ENCODE results near the gene RPH3AL. TPM values are rescaled to one million over a fixed set of nuclear protein-coding genes. Genes with fewer than 3 reads are reported as not detected.
"Not testable (repeated sequence)": the region's sequence is repeated elsewhere in the genome, so short reads cannot be mapped to it uniquely, and the experiment has no call there.

The RPH3AL gene
- total RNA-seq, 2 experiments from 2014 or later = 1.2 to 2.9 TPM

- H3K4me1 Mint-ChIP-seq = no peaks in the 10 kb centered on the region
- ATAC-seq = no peak
- no peak overlapping the region for H3K4me3 Mint-ChIP-seq
- CTCF ChIA-PET = no interaction called here
- no peaks in the 10 kb centered on the region for H3K36me3 Mint-ChIP-seq
- DNase-seq = no peak
- H3K27me3 Mint-ChIP-seq = no peaks in the 10 kb centered on the region
- H3K9me3 Mint-ChIP-seq (ENCODE audit: low read depth) = no peaks in the 10 kb centered on the region
- H3K27ac Mint-ChIP-seq = no peak overlapping the region
Measured at GRCh38 chr17:231191-231965, 121.2 kb downstream of the RPH3AL start.

DNA sequence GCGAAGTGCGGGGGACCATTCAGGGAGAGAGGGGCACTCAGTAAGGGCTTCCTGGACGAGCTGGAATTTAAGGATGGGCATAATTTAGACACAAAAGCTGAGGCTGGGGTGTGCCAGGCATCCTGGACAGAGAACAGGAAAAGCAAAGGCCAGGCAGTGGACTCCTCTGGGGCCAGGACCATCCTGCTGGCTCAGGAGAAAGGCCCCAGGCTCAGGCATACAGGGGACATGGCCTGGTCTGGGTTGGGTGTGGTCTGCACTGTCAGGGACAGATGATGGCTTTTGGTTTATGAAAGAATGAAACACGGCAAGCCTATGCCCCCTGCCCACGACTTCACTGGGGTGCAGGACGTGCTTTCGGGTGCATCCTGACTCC, 122.2 kb downstream of the RPH3AL start:
- no peaks in the 10 kb centered on the region for H3K36me3 Mint-ChIP-seq
- H3K27ac Mint-ChIP-seq = no peak overlapping the region
- no peaks in the 10 kb centered on the region for H3K27me3 Mint-ChIP-seq
- no peaks in the 10 kb centered on the region for H3K4me1 Mint-ChIP-seq
- H3K9me3 Mint-ChIP-seq (ENCODE audit: low read depth) = no peaks in the 10 kb centered on the region
- no peak overlapping the region for H3K4me3 Mint-ChIP-seq
- no peak for DNase-seq
- no peak for ATAC-seq
- CTCF ChIA-PET = no interaction called here

GRCh38 chr17:229709-230394, 122.8 kb downstream of the RPH3AL start:
- Mint-ChIP-seq H3K4me3 (no peak overlapping the region), H3K36me3 (no peaks in the 10 kb centered on the region), H3K27ac (no peak overlapping the region), H3K27me3 (no peaks in the 10 kb centered on the region), H3K9me3 (ENCODE audit: low read depth) (no peaks in the 10 kb centered on the region), H3K4me1 (no peaks in the 10 kb centered on the region)
- DNase-seq = no peak
- no peak for ATAC-seq
- CTCF ChIA-PET = no interaction called here

DNA sequence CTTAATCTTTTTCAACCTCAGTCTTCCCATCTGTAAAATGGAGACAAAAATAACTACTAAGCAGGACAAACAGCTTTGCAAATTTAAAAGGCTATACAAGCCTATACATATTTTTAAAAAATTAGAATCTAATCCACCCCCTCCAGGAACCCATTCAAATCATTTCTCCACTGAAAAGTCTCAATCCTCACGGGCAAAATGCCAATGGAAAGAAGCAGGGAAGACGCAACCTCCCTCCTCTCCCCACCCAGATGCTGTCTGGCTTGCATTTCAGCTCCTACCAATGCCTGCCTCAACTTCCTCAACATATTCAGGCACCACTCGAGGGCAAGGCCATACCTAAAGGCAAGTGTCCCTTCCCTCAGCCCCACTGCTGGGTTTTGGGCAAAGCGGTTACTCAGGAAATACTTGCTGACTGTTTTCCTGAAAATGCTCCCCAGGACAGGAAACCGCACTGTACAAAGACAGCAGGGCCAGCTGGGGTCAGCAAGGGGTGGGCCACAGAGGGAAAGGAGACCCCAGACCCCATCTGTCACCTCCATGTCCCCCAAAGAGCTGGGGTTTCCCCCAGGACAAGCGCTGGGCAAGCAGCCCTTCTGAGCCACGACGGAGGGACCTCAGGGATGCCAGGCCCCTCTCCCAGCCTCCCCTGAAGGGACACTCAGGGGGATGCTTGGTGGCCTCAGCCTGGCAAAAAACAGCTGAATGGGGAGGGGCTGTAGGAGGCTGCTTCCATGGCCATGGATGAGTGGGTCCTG, 123.5 kb downstream of the RPH3AL start:
- Mint-ChIP-seq H3K27me3 (no peaks in the 10 kb centered on the region), H3K36me3 (no peaks in the 10 kb centered on the region), H3K27ac (no peak overlapping the region), H3K4me1 (no peaks in the 10 kb centered on the region), H3K9me3 (ENCODE audit: low read depth) (no peaks in the 10 kb centered on the region), H3K4me3 (no peak overlapping the region)
- DNase-seq (no peak), ATAC-seq (no peak)
- CTCF ChIA-PET = interaction anchor here (0.6 kb wide), 1 partner anchor 60 kb away, joined by 3 read pairs; no protein-coding TSS in a partner anchor

- ATAC-seq (no peak), DNase-seq (no peak)
- no peaks in the 10 kb centered on the region for H3K4me1 Mint-ChIP-seq
- CTCF ChIA-PET = interaction anchor here (0.6 kb wide), 1 partner anchor 61 kb away, joined by 3 read pairs; no protein-coding TSS in a partner anchor
- no peak overlapping the region for H3K27ac Mint-ChIP-seq
- H3K36me3 Mint-ChIP-seq = no peaks in the 10 kb centered on the region
- no peaks in the 10 kb centered on the region for H3K27me3 Mint-ChIP-seq
- H3K9me3 Mint-ChIP-seq (ENCODE audit: low read depth) = no peaks in the 10 kb centered on the region
- no peak overlapping the region for H3K4me3 Mint-ChIP-seq
Measured at GRCh38 chr17:227946-228615, 124.5 kb downstream of the RPH3AL start.

DNA sequence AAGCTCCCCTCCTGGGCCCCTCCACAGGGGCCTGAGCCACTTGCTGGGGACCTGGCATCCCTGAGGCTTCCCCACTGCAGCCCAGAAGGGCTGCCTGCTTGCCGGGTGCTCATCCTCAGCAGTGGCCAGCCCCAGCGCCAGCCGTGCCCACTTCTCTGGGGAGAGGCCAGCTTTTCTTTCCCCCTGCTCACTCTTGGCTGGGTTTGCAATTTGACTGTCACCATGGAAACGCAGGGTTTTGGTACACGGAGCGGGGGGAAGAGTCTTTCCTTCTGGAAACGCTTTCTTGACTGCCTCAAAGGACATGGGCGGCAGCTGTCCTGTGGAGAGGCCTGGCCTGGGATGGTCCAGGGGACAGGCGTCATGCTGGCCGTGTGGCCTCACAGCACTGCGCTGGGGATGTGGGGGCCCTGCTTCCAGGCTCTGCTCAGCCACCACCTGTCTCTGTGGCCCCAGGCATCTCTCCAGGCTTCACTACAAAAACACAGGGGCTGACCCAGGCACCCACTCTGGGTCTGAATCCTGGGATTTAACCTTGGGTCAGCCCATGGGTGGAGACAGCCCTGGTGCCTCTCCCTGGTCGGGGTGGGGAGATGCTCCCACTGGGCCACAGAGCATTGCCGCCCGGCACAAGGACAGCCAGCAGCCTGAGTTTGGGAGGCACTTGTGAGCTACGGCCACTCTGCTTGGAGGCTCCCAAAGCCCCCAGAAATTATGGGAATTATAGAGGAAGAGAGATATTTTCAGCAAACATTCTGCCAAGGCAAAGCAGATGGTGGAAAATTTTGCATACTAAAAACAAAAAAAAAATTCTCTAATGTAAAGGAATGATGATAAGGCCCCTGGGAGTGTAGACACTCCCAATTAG, 125.3 kb downstream of the RPH3AL start:
- DNase-seq (no peak), ATAC-seq (no peak)
- Mint-ChIP-seq H3K9me3 (ENCODE audit: low read depth) (no peaks in the 10 kb centered on the region), H3K27ac (no peak overlapping the region), H3K27me3 (no peaks in the 10 kb centered on the region), H3K4me3 (no peak overlapping the region), H3K36me3 (no peaks in the 10 kb centered on the region), H3K4me1 (no peaks in the 10 kb centered on the region)
- CTCF ChIA-PET = no interaction called here

DNA sequence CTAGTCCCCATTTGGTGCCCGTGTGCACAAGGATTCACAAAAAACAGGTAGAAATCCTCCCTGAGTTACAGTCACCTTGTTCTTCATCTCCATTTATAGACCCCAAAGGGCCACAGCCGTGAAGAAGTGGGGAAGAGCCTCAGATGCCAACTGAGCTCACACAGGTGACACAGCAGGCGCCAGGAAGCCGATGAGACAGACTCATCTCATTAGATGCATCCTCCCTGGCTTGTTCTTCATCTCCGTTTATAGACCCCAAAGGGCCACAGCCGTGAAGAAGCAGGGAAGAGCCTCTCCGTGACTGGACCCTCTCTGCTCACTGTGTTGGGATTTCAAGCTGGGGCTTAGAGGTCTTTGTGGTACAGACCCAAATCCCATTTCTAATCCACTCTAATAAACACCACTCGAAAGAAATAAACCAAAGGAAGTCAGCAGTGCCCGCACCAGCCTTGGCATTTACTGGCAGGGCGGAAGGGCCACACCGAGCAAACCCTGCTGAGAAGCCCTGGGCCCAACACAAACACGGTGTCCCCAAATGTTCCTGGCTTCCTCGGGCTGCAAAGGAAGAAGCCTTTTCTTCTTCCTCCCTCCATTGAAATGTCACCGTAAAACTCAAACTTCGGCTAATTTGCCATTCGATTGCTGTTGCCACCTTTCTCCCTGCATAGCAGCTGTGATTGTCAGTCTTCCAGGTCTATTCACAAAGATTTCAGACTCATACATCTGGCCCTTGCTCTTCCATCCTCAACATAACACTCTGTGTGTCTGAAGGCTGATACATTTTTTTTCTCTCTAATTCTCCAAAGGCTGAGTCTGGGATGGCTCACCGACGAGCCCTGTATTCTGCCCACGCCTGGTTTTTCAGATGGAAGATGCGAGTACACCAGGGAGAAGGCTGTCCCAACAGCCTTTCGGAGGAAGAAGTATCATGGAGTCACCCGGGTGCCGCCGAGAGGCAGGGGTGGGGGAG, 126.2 kb downstream of the RPH3AL start:
- H3K27ac Mint-ChIP-seq = no peak overlapping the region

GRCh38 chr17:225551-225950, 127.1 kb downstream of the RPH3AL start:
- CTCF ChIA-PET = interaction anchor here (1.3 kb wide), 1 partner anchor 13 kb away, joined by 3 read pairs; no protein-coding TSS in a partner anchor
- no peaks in the 10 kb centered on the region for H3K36me3 Mint-ChIP-seq
- H3K27me3 Mint-ChIP-seq = no peaks in the 10 kb centered on the region
- no peak for DNase-seq
- H3K4me3 Mint-ChIP-seq = no peak overlapping the region
- no peaks in the 10 kb centered on the region for H3K9me3 Mint-ChIP-seq (ENCODE audit: low read depth)
- no peak overlapping the region for H3K27ac Mint-ChIP-seq
- no peak for ATAC-seq
- H3K4me1 Mint-ChIP-seq = no peaks in the 10 kb centered on the region

More for the DNA sequence above, 126.2 kb downstream of the RPH3AL start:
- ATAC-seq (no peak), DNase-seq (no peak)
- no peaks in the 10 kb centered on the region for H3K36me3 Mint-ChIP-seq
- no peaks in the 10 kb centered on the region for H3K4me1 Mint-ChIP-seq
- no peaks in the 10 kb centered on the region for H3K27me3 Mint-ChIP-seq
- no peaks in the 10 kb centered on the region for H3K9me3 Mint-ChIP-seq (ENCODE audit: low read depth)
- no peak overlapping the region for H3K4me3 Mint-ChIP-seq
- CTCF ChIA-PET = interaction anchor here (1.3 kb wide), 1 partner anchor 12 kb away, joined by 3 read pairs; no protein-coding TSS in a partner anchor

DNA sequence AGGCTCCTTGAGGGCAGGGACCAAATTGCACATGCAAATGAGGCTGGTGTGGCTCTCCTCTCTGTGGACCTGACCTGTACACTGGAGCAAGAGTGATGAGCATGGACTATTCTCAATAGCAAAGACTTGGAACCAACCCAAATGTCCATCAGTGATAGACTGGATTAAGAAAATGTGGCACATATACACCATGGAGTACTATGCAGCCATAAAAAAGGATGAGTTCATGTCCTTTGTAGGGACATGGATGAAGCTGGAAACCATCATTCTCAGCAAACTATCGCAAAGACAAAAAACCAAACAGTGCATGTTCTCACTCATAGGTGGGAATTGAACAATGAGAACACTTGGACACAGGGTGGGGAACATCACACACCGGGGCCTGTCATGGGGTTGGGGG, 128.0 kb downstream of the RPH3AL start:
- CTCF ChIA-PET; H3K4me1 Mint-ChIP-seq; H3K4me3 Mint-ChIP-seq; DNase-seq; H3K27me3 Mint-ChIP-seq; H3K27ac Mint-ChIP-seq; H3K36me3 Mint-ChIP-seq; H3K9me3 Mint-ChIP-seq (ENCODE audit: low read depth); ATAC-seq: not testable (repeated sequence)

DNA sequence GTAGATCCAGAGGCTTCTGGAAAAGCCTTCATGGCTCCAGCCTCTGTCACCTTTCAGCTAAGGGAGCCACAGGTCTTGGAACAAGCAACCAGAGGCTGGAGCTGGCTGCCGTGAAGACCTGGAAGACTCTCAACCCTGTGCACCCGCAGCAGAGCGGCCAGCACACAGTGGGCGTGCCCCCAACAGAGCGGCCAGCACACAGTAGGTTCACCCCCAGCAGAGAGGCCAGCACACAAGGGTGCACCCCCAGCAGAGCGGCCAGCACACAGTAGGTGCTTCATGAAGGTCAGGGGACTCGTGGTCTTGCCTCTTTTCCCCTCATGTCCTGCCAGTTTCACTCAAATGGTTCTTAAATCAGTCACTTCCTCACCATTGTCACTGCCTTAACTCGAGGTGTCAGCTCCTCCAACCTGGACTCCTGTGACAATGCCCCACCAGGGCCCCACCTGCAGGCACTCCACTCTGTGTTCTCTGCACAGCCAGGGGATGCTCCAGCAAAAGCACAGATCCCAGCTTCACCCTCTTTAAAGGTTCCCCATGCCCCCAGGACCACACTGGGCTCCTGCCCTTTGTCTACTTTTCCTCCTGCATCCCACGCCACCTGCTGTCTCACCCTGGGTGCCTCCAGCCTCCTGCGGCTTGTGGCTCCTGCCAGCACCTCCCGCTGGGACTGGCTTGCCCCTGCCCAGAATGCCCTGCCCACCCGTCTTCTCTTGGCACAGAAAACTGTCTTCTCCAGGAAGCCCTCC, 128.7 kb downstream of the RPH3AL start:
- H3K9me3 Mint-ChIP-seq (ENCODE audit: low read depth) = no peaks in the 10 kb centered on the region
- DNase-seq (no peak), ATAC-seq (no peak)
- H3K27me3 Mint-ChIP-seq = no peaks in the 10 kb centered on the region
- no peaks in the 10 kb centered on the region for H3K4me1 Mint-ChIP-seq
- no peak overlapping the region for H3K4me3 Mint-ChIP-seq
- no peak overlapping the region for H3K27ac Mint-ChIP-seq
- no peaks in the 10 kb centered on the region for H3K36me3 Mint-ChIP-seq
- CTCF ChIA-PET = no interaction called here

- no peak overlapping the region for H3K4me3 Mint-ChIP-seq
- H3K9me3 Mint-ChIP-seq (ENCODE audit: low read depth) = no peaks in the 10 kb centered on the region
- CTCF ChIA-PET = no interaction called here
- H3K27me3 Mint-ChIP-seq = no peaks in the 10 kb centered on the region
- no peaks in the 10 kb centered on the region for H3K36me3 Mint-ChIP-seq
- no peak for ATAC-seq
- H3K4me1 Mint-ChIP-seq = no peaks in the 10 kb centered on the region
- no peak overlapping the region for H3K27ac Mint-ChIP-seq
- DNase-seq = no peak
Measured at GRCh38 chr17:222172-222571, 130.4 kb downstream of the RPH3AL start.
